HL-60/S4 (cell line): ENCODE results near the gene H2AZ1.
"Not testable (repeated sequence)": the region's sequence is repeated elsewhere in the genome, so short reads cannot be mapped to it uniquely, and the experiment has no call there.

Experiments
- in situ Hi-C: fragments of 300-500 bp; cut with MboI; formaldehyde crosslinking; loops from 2 replicates; pipeline ENCODE4 v1.14.3; 2022; ENCODE audit warnings: low sequenced_read_pairs

The H2AZ1 gene

GRCh38 chr4:99949999-99950912, at the start of gene H2AZ1:
Gene H2AZ1 (minus strand): TSS chr4:99950275. CDS start chr4:99950170, 105 bp downstream.
- in situ Hi-C loops: no loop called here

- in situ Hi-C loops: no loop called here
Observed at GRCh38 chr4:99998062-99998867, 48.2 kb upstream of the H2AZ1 start.

GRCh38 chr4:99991741-99992140, 41.7 kb upstream of the H2AZ1 start:
- in situ Hi-C loops: no loop called here

GRCh38 chr4:99987681-99988080, 37.6 kb upstream of the H2AZ1 start:
- in situ Hi-C loops: no loop called here

- in situ Hi-C loops: no loop called here
Observed at GRCh38 chr4:99986792-99987191, 36.7 kb upstream of the H2AZ1 start.

GRCh38 chr4:99983289-99983943, 33.3 kb upstream of the H2AZ1 start:
- in situ Hi-C loops: no loop called here

GRCh38 chr4:99979872-99980271, 29.8 kb upstream of the H2AZ1 start:
- in situ Hi-C loops: no loop called here

- in situ Hi-C loops: no loop called here
Observed at GRCh38 chr4:99971453-99972111, 21.5 kb upstream of the H2AZ1 start.

GRCh38 chr4:99968330-99968729, 18.3 kb upstream of the H2AZ1 start:
- in situ Hi-C loops: no loop called here

- in situ Hi-C loops: no loop called here
Observed at GRCh38 chr4:99966692-99967091, 16.6 kb upstream of the H2AZ1 start.

- in situ Hi-C loops: no loop called here
Observed at GRCh38 chr4:99965674-99966350, 15.7 kb upstream of the H2AZ1 start.

GRCh38 chr4:99965173-99965572, 15.1 kb upstream of the H2AZ1 start:
- in situ Hi-C loops: no loop called here

GRCh38 chr4:99961711-99962110, 11.6 kb upstream of the H2AZ1 start:
- in situ Hi-C loops: no loop called here

- in situ Hi-C loops: no loop called here
Observed at GRCh38 chr4:99960648-99961047, 10.6 kb upstream of the H2AZ1 start.

GRCh38 chr4:99958207-99958606, 8.1 kb upstream of the H2AZ1 start:
- in situ Hi-C loops: not testable (repeated sequence)

- in situ Hi-C loops: no loop called here
Observed at GRCh38 chr4:99950913-99951254, 809 bp upstream of the H2AZ1 start.

- in situ Hi-C loops: no loop called here
Observed at GRCh38 chr4:99949034-99949998, 759 bp downstream of the H2AZ1 start.

- in situ Hi-C loops: no loop called here
Observed at GRCh38 chr4:99947608-99948007, 2.5 kb downstream of the H2AZ1 start.

- in situ Hi-C loops: no loop called here
Observed at GRCh38 chr4:99947190-99947578, 2.9 kb downstream of the H2AZ1 start.
